Neural progenitor cell (in vitro differentiated cells): Measurements from ENCODE around the gene CRYBG3.

Experiments
- CTCF ChIP-seq: fragments of 200-600 bp; sonication (generic); IDR thresholded peaks from 2 replicates; pipeline ENCODE4 v1.5.1; 2017; ENCODE audit warnings: antibody characterized with exemption, mild to moderate bottlenecking
- EZH2 ChIP-seq: fragments of 200-600 bp; sonication (generic); IDR thresholded peaks from 2 replicates; pipeline ENCODE4 v1.6.1; 2017; ENCODE audit warnings: antibody characterized with exemption, mild to moderate bottlenecking, moderate library complexity
- EZH2phosphoT487 ChIP-seq: fragments of 200-600 bp; sonication (generic); IDR thresholded peaks from 2 replicates; pipeline ENCODE4 v1.6.1; 2017; ENCODE audit warnings: antibody characterized with exemption

- no peak for TF ChIP-seq CTCF
- no peak for TF ChIP-seq EZH2
- TF ChIP-seq EZH2phosphoT487 = no peak
Measured at GRCh38 chr3:97992547-97993173, 170.8 kb downstream of the CRYBG3 start.
